Stimulated activated CD8-positive, alpha-beta memory T cell treated with anti-CD3 and anti-CD28 coated beads, Interleukin-15, amount 100 ng/mL, for 1 hour (primary cell): ENCODE measurements around the gene KCNQ1.

Experiments used
- DNase-seq: peaks from one replicate; pipeline ENCODE4 v3.0.0-alpha.2; 2020; ENCODE audit warnings: low read depth

KCNQ1 gene

GRCh38 chr11:2779981-2780849 lies 335.4 kb downstream of the KCNQ1 start:
- DNase-seq, result no peak

- DNase-seq, result no peak
Measured at GRCh38 chr11:2780850-2781407, 336.1 kb downstream of the KCNQ1 start.

- no peak for DNase-seq
Measured at GRCh38 chr11:2781408-2782274, 336.8 kb downstream of the KCNQ1 start.

- DNase-seq, result no peak
Measured at GRCh38 chr11:2782769-2783168, 338.0 kb downstream of the KCNQ1 start.

GRCh38 chr11:2783536-2784082 lies 338.8 kb downstream of the KCNQ1 start:
- no peak for DNase-seq

GRCh38 chr11:2787816-2788167 lies 343.0 kb downstream of the KCNQ1 start:
- DNase-seq, result no peak

- no peak for DNase-seq
Measured at GRCh38 chr11:2788168-2789071, 343.6 kb downstream of the KCNQ1 start.

- no peak for DNase-seq
Measured at GRCh38 chr11:2789331-2789730, 344.5 kb downstream of the KCNQ1 start.

GRCh38 chr11:2789791-2790567 lies 345.2 kb downstream of the KCNQ1 start:
- DNase-seq, result no peak

- no peak for DNase-seq
Measured at GRCh38 chr11:2790568-2790921, 345.7 kb downstream of the KCNQ1 start.

GRCh38 chr11:2791139-2791520 lies 346.3 kb downstream of the KCNQ1 start:
- no peak for DNase-seq

- DNase-seq, result no peak
Measured at GRCh38 chr11:2791521-2792380, 346.9 kb downstream of the KCNQ1 start.

GRCh38 chr11:2792381-2793250 lies 347.8 kb downstream of the KCNQ1 start:
- DNase-seq, result no peak

- DNase-seq, result no peak
Measured at GRCh38 chr11:2793701-2794045, 348.9 kb downstream of the KCNQ1 start.

- no peak for DNase-seq
Measured at GRCh38 chr11:2794046-2794967, 349.5 kb downstream of the KCNQ1 start.

GRCh38 chr11:2794968-2795322 lies 350.1 kb downstream of the KCNQ1 start:
- DNase-seq, result no peak

- no peak for DNase-seq
Measured at GRCh38 chr11:2795491-2795991, 350.7 kb downstream of the KCNQ1 start.

GRCh38 chr11:2796091-2796490 lies 351.3 kb downstream of the KCNQ1 start:
- DNase-seq, result no peak
